Measurements from ENCODE around the gene PTDSS2.
"Not testable (repeated sequence)": the region's sequence is repeated elsewhere in the genome, so short reads cannot be mapped to it uniquely, and the experiment has no call there.

PTDSS2 gene

DNA sequence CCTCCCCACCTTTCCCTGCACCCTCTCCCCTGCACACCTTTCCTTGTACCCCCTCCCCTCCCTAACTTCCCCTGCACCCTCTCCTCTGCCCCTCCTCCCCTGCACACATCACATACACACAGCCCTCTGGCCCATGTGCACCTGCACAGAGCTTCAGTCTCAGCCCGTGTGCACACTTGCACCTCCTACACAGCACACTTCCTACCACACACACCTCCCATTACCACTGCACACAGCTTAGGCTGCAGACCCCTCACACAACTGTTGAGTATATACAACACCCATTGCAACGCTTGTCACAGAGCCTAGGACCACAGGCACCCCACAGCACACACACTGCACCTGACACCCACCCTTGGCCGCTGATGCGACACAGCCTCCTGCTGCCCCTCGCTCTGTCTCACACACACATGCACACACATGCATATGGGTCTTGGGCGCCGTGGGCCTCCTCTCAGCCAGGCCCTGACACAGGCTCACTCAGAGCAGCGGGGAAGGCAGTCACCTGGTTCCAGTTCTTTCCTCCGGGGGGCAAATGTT, 35.7 kb upstream of the PTDSS2 start:
- no peak for DNase-seq

DNA sequence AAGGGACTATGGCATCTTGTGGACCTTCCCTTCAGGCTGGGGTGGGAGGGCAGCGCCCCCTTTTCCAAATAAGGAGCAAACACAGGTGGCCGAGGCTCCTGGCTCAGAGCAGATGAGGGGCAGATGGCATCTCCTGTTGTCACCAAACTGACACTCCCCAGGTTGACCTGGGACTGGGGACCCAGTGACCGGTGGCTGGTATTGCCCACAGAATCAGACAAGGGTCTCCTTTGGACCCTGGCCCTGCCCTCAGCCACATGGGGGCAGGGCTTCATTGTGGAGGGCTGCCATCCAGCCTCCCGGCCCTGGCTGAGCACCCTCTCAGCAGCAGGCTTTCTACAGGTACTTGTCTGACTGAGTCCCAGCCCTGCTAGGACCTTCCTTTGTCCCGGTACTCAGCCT, 34.4 kb upstream of the PTDSS2 start:
- DNase-seq, result no peak

GRCh38 chr11:416051-416756, 33.9 kb upstream of the PTDSS2 start:
- no peak for DNase-seq

GRCh38 chr11:416757-417621, 33.1 kb upstream of the PTDSS2 start:
- peak; percentile 45 for DNase-seq

GRCh38 chr11:417652-418342, 32.3 kb upstream of the PTDSS2 start:
- DNase-seq, result no peak

DNA sequence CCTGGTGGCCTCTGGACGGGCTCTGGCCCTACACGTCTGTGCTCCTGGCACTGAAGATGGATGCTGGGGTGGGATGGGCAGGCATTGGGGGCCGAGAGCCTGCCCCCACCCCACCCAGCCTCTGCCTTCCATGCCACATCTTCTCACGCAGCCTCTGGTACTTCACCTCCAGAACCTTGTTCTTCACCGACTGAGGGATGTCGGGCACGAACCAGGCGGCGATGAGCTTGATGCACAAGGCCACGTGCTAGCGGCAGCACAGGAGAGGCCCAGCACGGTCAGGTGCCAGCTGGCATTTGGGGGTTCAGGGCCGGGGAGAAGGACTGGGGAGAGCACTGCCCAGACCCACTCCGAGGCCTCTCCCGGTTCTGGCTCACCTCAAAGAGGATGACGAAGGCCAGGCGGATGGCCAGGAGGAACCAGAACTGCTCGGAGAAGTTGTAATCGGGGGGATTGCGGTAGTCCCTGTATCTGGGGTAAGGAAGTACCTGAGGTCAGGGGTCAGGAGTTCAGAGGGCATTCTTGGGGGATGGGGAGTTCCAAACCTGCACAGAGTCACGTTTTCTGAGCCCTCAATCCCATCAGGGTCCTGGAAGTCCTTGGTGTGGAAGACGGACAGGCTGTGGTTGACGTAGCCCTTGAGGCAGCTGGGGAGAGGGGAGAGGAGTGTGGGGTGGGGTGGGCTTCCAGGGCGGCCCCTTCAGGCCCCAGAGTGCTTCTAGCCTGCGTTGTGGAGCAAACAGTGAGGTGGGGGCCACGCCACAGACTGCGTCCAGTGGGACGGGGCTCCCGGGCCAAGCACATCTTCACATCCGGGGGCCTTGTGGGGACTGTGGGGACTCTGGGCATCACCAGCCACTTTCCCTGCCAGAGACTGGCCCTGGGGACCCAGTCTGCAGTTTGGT, 31.5 kb upstream of the PTDSS2 start:
- DNase-seq, result no peak

DNA sequence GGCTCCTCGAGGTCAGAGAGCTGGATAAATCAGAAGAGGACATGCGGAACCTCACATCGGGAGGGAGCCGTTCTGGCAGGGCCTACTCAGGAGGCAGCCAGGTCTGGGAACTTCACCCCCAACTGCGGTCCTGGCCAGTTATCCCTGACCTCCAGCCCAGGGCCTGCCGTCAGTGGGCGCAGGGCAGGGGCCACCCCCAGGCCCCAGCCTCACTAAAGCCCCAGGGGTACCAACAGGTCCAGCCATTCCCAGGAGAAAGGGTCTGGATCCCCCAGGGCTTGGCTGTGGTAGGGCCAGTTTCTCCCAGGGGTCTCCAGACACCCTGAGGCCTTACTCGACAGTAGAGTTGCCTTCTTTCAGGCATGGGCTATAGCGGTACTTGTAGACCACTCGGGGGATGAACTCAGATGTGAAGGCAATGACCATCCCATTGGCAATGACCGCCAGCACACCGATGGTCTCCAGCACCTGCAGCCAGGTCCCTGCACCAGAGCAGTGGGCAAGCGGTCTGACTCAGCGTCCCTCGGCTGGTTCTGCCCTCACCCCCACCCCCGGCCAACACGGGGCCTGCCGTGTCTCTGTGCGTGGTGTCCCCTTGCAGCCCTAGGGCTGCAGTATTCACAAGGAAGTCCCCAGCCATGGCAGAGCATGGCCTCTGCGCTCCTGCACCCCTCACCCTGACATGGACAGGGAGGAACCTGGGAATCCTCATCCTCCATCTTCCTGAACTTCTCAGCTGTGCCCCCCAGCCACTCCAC, 30.7 kb upstream of the PTDSS2 start:
- DNase-seq, result no peak

DNA sequence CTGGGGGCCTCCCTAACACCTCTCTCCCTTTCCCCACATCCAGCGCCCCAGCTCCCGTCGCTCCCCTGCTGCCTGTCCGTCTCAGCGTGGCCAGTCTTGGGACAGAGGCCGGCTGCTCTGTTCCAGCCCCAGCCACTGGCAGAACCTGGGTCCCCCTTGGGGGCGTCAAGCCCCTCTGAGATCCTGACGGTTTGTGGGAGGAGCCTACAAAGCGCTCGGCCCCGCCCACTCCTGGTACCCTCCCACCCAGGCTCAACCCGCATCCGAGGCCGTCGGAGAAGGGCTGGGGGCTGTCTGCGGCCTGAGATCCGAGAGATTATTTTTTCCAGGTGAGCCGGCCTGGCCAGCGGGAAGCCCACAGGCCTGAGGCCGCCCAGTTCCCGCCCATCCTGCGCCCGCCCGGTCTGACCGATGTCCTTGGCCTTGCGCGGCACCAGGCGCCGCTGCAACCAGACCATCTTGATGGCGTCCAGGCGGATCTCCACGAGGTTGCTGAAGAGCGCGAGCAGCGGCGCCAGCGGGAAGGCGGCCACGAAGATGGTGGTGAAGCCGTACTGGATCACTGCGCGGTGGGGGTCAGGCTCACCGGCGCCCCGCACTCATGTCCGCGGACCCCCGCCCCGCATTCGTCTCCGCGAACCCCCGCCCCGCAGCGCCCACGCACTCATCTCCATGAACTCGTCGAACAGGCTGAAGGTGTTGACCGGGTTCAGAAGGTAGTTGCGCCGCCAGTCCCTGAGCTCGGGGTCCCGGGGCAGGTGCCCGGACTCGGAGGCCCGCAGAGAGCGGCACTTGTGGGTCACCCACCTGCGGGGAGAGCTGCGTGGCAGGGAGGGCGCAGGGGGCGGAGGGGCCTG, 29.8 kb upstream of the PTDSS2 start:
- no peak for DNase-seq

DNA sequence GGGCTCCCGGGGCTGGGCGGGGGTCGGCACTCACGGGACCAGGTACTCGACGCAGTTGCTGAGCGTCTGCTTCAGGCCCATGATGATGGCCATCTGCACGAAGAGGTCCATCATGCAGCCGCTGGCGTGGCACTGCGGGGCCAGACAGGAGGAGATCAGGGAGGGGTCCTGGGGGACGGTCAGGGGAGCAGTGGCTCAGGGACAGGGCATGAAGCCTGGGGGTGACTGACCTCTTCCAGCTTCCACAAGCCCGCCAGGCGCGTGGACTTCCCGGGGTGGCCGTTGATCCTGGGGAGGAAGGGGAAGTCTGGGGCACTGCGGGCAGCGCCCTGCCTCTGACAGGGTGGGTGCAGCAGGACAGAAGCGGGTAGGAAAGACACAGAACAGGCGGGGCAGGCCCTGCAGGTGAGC, 29.2 kb upstream of the PTDSS2 start:
- no peak for DNase-seq

- no peak for DNase-seq
These were observed 27.8 kb upstream of the PTDSS2 start for GRCh38 chr11:422249-422656.

DNA sequence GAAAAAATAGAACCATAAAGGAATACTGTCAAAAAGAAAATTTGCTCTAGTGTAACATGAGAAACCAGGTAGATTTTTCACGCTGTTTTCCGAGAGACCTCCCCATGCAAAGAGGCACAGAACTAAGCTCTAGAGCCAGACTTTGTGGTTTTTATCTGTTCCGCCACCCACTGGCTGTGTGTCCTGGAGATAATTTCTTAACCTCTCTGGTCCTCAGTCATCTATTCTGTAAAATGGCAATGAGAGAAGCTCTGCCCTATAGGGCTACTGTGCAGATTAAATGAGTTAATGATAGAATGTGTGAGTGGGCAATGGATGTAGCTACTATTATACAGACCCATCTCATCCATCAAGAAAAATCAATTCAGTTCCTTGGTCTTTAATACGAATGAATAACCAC, 25.8 kb upstream of the PTDSS2 start:
- no peak for DNase-seq

- not testable (repeated sequence) for DNase-seq
These were observed 25.3 kb upstream of the PTDSS2 start for GRCh38 chr11:424766-425165.

DNA sequence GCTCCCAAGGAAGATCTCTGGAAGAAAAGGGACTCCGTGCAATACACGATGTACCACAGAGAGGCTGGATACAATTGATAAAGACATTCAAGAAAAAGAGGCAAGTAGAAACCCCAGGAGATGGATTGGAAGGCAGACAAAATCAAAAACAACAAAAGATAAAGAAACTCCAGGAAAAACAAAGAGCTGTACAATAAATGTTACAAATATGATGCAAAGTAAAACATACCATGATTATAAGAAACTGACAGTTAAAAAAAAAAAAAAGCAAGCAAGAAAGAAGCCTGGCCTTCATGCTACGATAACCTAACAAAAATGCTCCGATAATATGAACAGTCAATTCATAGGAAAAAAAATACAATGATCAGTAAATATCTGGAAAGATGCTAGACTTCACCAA, 24.8 kb upstream of the PTDSS2 start:
- DNase-seq, result no peak

GRCh38 chr11:426851-427250, 23.2 kb upstream of the PTDSS2 start:
- no peak for DNase-seq

GRCh38 chr11:428295-428694, 21.8 kb upstream of the PTDSS2 start:
- DNase-seq, result no peak

DNA sequence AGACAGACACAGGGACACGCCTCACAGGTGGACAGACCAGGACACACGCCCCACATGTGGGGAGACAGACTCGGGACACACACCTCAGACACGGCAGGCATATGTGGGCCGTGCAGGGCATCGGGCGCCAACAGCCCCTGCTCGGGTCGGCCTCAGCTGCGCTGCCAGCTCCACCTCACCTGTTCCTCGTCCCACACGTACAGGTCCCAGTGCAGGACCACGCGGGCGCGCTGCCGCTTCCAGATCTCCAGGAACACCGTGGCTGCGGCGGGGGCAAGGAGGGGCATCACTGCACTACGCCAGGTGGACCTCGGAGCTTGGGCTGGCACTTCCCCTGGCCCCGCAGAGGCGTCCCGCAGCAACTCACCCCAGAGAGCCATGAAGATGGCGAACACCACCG, 20.7 kb upstream of the PTDSS2 start:
- no peak for DNase-seq

GRCh38 chr11:429931-430456, 20.1 kb upstream of the PTDSS2 start:
- DNase-seq, result no peak

- DNase-seq, result no peak
These were observed 18.2 kb upstream of the PTDSS2 start for GRCh38 chr11:431921-432320.

DNA sequence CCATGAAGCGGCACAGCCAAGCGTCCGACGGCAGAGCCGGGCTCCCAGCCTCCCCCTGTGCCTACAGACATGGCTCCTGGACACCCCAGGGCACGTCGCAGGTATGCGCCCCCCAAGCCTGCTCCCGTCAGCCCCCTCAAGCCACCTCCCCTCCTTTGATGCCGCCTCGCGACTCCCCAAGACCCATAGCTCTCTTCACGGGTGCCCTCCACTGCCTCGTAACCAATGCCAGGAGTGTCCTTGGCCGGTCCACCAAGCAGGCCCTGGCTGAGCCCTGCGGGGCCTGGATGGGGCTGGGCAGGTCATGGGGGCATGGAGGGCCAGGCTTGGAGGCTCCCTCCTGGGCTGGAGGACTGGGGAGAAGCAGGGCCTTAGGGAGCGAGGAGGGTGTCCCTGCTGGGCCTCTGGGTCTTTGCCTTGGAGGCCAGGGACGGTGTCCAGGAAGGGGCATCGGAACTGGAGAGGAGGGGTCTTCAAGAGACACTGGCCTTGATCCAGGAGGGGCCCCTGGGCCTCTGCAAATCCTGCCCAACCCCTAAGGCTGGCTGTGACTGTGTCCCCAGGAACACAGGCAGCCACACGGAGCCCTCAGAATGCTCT, 17.5 kb upstream of the PTDSS2 start:
- DNase-seq, result no peak

- no peak for DNase-seq
These were observed 17.0 kb upstream of the PTDSS2 start for GRCh38 chr11:433111-433510.
